ENCODE results near the gene CCDC38. TPM values are rescaled to one million over a fixed set of nuclear protein-coding genes. Genes with fewer than 3 reads are reported as not detected.

CCDC38 gene
- not detected in 2 replicates for total RNA-seq

DNA sequence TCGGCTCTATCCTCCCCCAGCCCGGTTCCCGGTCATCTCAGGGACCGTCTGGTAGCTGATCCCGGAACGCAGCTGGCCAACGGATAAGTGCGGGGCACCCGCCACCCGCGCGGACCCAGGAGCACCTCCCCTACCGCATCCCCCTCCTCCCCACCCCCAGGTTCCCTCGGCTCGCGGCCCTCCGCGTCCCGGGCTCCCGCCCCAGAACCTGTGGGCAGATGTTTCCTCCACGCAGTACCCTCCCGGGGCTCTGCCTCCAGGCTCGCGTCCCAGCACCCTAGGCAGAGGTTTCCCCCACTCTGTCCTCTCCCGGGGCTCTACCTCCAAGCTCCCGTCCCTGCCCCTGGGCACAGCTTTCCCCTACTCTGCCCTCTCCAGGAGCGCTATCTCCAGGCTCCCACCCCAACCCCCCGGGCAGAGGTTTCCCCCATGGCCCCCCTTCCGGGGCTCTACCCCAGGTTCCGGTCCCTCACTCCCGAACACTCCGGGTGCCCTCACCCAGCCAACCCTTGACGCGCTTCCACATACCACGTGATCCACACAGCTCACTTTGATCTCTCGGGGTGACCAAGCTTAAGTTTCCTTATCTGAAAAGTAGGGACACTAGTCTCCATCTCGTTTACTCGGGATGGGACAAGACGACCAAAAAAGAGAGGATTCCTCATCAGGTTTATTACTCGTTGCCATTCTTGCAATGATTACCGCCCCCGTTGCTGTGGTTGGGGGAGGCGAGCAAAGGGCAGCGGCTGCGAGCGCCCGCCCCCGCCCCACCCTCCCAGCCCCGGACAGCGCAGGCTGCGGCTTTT is at the start of gene CCDC38:
CCDC38 (minus strand) TSS at position 91 of the 806 bp plus-strand sequence. CDS start 6,105 bp downstream, outside the sequence.

GRCh38 chr12:95943330-95943842 is 972 bp upstream of the CCDC38 start, which contains the start of gene AMDHD1:
TSS of gene AMDHD1 (plus strand) at chr12:95943331. CDS start at chr12:95943399, 68 bp downstream.

GRCh38 chr12:95858451-95859343 is 83.7 kb downstream of the CCDC38 start, which contains the start of gene SNRPF:
TSS of gene SNRPF (plus strand) at chr12:95858952. CDS start at chr12:95859074, 122 bp downstream.

Other genes with a start within 250 kb of the CCDC38 start
- 60.3 and 71.1 TPM in 2 replicates for gene NTN4, start 151.8 kb downstream of the CCDC38 start, total RNA-seq
- 5.0 and 11.0 TPM in 2 replicates for gene SNRPF, start 83.7 kb downstream of the CCDC38 start, total RNA-seq
- gene AMDHD1, start 717 bp upstream of the CCDC38 start, total RNA-seq = not detected in 2 replicates
- gene HAL, start 53.7 kb upstream of the CCDC38 start, total RNA-seq = 0.49 TPM in 1 of 2 replicates, not detected in the other
- gene LTA4H, start 93.0 kb upstream of the CCDC38 start, total RNA-seq = 62.9 and 72.6 TPM in 2 replicates

Measured in cardiac atrium fibroblast (primary cell).